ENCODE results near the gene ZNF644.

DNA sequence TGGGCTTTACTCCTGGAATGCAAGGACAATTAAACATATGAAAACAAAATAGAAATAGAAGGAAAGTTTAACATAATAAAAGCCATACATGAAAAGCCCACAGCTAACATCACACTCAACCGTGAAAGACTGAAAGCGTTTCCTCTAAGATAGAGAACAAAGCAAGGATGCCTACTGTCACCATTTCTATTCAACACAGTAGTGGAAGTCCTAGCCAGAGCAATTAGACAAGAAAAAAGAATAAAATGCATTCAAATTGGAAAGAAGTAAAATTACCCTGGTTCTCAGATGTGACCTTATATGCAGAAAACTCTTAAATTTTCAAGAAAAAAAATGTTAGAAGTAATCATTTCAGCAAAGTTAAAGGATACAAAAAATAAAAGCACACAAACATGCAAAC lies 34.0 kb downstream of the ZNF644 start:
- TF ChIP-seq, protein P1, sequence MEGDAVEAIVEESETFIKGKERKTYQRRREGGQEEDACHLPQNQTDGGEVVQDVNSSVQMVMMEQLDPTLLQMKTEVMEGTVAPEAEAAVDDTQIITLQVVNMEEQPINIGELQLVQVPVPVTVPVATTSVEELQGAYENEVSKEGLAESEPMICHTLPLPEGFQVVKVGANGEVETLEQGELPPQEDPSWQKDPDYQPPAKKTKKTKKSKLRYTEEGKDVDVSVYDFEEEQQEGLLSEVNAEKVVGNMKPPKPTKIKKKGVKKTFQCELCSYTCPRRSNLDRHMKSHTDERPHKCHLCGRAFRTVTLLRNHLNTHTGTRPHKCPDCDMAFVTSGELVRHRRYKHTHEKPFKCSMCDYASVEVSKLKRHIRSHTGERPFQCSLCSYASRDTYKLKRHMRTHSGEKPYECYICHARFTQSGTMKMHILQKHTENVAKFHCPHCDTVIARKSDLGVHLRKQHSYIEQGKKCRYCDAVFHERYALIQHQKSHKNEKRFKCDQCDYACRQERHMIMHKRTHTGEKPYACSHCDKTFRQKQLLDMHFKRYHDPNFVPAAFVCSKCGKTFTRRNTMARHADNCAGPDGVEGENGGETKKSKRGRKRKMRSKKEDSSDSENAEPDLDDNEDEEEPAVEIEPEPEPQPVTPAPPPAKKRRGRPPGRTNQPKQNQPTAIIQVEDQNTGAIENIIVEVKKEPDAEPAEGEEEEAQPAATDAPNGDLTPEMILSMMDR (conservative IDR thresholded peaks at IDR 0.05) = no peak
- no peak for TF ChIP-seq EZH2 (IDR thresholded peaks at IDR 0.05; ENCODE audit: low read depth)
